GM12865 (cell line): Measurements from ENCODE around the gene PRSS22.

Experiments
- DNase-seq: peaks from one replicate; pipeline ENCODE4 v3.0.0; 2010; ENCODE audit warnings: low read depth
- H3K4me3 ChIP-seq: 2 replicates; pipeline ENCODE4 v1.5.1; 2011; ENCODE audit warnings: mild to moderate bottlenecking, low read depth, low read length, control low read depth
- TF ChIP-seq, protein P1 (sequence below): IDR thresholded peaks from 2 replicates; pipeline ENCODE4 v1.5.1; 2011; ENCODE audit warnings: low read length, control low read depth, low read depth, inconsistent platforms; ENCODE audit not compliant: insufficient read depth; ENCODE audit errors: missing control alignments

PRSS22 gene

DNA sequence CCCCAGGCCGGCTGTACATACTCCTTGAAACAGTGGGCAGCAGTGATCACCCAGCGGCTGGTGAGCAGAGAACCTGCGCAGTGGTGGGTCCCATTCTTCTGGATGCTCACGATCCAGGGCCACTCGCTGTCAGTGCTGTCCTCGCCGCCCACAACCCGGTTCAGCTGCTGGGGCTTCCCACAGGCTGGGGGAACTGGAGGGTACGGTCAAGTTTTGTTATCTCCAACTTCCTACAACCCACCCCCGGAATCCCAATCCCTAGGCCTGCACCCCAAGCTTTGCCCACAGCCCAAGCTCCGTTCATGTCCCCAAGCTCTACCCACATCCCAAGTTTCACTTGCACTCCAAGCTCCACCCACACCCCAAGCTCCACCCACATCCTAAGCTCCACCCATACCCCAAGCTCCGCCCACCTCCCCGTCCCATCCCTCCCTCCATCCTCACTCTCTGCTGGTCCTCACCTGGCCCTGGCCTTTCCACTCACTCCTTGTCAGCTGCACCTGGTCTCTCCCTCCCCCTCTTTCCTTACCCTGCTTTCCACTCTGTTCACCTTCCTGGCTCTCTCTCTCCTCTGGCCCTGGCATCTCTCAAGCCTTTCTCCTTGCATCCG lies 1.8 kb downstream of the PRSS22 start:
- no peak overlapping the region for H3K4me3 ChIP-seq
- TF ChIP-seq, protein P1, sequence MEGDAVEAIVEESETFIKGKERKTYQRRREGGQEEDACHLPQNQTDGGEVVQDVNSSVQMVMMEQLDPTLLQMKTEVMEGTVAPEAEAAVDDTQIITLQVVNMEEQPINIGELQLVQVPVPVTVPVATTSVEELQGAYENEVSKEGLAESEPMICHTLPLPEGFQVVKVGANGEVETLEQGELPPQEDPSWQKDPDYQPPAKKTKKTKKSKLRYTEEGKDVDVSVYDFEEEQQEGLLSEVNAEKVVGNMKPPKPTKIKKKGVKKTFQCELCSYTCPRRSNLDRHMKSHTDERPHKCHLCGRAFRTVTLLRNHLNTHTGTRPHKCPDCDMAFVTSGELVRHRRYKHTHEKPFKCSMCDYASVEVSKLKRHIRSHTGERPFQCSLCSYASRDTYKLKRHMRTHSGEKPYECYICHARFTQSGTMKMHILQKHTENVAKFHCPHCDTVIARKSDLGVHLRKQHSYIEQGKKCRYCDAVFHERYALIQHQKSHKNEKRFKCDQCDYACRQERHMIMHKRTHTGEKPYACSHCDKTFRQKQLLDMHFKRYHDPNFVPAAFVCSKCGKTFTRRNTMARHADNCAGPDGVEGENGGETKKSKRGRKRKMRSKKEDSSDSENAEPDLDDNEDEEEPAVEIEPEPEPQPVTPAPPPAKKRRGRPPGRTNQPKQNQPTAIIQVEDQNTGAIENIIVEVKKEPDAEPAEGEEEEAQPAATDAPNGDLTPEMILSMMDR: no peak
- no peak for DNase-seq

DNA sequence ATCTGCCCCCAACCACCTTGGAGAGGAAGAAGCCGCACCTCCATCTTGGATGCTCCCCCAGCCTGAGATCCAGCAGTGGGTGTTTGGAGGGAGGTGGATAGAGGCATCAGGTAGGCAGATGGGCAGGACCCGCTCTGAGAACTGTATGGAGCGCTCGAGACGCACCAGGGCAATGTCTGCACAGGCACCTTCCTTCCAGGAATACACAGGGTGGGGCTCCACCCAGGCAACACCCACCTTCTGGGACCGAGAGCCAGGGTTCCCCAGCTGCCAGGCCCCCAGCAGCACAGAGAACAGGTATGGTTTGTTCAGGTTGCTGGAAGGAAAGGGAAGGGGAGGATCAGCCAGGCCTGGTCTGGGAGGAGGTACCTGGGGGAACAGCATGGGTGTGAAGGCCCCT lies 2.4 kb downstream of the PRSS22 start:
- H3K4me3 ChIP-seq: no peak overlapping the region
- TF ChIP-seq, protein P1: no peak
- no peak for DNase-seq

DNA sequence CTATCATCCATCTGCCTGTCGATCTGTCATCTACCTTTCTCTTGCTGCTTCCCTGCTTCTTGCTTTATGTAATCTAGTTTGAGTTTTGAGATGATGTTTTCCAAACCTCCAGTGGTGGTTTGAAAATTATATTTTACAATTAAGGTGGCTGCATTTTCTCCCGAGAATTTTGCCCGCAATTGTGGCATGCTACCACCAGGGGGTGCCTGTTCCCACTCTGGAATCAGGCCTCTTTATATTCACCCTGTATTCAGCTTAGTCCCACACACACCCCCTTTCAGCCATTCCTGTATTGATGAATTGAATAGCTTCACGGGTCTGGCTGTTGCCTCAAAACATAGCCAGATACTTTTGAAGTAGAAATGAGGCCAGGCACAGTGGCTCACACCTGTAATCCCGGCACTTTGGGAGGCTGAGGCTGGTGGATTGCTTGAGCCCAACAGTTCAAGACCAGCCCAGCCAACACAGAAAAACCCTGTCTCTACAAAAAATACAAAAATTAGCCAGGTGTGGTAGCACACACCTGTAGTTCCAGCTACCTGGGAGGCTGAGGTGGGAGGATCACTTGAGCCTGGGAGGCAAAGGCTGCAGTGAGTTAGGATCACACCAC lies 3.2 kb downstream of the PRSS22 start:
- H3K4me3 ChIP-seq: no peak overlapping the region
- TF ChIP-seq, protein P1: peak; percentile 40
- DNase-seq: peak; percentile 16

DNA sequence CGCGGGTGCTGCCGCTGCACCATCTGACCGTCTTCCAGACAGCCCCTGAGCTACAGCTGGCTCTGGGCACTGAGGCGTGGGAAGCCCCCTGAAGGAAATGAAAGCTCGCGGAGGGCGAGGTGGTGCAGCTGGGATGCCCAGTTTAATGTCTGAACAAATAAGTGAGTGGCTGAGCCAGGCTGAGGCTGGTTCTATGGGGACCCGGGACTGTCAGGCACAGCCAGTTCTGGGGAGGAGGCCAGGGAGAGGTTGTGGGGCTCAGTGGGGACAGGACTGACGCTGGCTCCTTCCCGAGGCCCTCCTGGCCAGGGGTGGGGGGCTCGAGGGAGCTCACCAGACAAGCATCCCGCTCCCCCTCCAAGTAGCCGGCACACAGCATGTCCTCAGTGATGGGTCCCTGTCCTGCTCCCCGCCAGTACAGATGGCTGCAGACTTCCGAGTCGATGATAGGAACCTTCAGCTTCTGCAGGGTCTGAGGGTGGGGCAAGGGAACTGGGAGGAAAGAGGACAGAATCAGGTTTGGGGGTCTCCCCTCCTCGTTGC lies 4.4 kb downstream of the PRSS22 start:
- no peak overlapping the region for H3K4me3 ChIP-seq
- TF ChIP-seq, protein P1: no peak

DNA sequence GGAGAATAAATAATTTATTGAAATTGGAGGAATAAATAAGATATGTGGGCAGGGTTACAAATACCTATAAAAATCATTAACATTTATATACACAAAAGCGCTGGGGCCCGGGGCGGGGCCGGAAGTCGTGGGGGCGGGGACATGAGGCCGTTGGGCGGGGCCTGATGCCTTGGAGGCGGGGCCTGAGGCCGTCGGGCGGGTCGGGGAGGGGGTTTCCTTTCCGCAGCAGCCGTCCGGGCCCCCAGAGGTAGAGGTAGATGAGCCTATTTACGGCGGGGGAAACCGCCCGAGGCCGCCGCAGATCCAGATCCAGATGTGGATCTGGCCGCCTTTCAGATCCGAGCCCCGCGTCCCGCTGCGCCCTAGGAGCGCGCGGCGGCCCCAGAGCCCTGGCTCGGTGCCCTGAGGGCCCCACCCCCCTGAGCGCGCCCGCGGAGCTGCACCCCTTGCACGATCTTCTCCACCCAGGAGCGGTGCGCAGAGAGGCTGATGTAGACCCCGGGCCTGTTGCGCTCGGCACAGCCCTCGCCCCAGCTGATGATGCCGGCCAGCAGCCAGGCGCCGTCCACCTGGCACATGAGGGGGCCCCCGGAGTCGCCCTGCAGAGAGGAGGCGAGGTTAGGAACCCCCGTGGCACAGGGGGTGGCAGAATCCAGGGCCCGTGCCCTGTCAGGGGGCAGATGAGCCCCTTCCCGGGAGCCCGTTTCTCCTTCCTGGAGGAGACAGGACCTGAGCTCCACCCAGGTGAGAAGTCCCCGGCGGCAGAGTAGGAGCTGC lies 5.1 kb downstream of the PRSS22 start:
- DNase-seq: no peak
- H3K4me3 ChIP-seq: no peak overlapping the region
- TF ChIP-seq, protein P1: no peak

More for the DNA sequence above, 4.4 kb downstream of the PRSS22 start:
- no peak for DNase-seq

DNA sequence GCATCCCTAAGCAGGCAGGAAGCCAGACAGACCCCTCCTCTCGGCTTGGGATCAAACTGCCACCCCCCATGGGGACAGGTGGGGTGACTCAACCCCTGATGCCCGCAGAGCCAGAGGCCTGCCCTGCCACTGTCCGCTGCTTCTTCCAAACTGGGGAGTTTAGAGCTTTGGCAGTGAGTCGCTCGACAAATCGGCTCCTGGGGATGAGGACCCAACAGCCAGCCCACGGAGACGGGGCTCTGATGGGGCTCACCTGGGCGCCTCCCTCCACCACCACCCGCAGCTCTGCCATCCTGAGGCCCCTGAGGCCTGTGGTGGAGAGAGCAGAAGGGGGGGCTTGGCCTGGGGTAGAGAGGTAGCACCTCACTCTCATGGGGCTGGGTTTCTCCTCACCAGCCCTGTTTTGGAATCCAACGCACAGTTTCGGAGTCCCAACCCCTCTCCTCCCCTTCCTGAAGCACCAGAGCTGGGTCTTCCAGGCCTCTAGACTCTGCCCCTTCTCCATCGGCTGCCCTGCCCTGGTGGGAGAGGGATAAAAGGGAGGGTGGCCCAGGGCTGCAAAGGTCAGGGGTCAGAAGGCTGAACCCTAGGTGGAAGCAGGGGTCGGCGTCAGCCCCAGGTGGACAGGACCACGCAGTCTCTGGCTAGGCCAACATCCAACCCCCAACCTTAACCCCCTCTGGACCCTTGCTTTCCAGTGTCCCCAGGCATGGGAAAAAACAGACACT lies 5.8 kb downstream of the PRSS22 start:
- TF ChIP-seq, protein P1: no peak
- no peak overlapping the region for H3K4me3 ChIP-seq

More for the DNA sequence above, 5.8 kb downstream of the PRSS22 start:
- DNase-seq: no peak
